Measurements from ENCODE around the gene GADL1.

The GADL1 gene

GRCh38 chr3:30918761-30919160 lies 24.3 kb upstream of the GADL1 start:
- Histone ChIP-seq H3K27ac (ENCODE audit: low read depth, low read length) (no peak overlapping the region), H3K4me1 (ENCODE audit: control insufficient read depth in 5 of 5, insufficient read depth in 5 of 5, low read length in 5 of 5) (no peaks in the 10 kb centered on the region), H3K27me3 (ENCODE audit: control insufficient read depth in 5 of 5, insufficient read depth in 4 of 5, low read length in 5 of 5) (no peaks in the 10 kb centered on the region), H3K9ac (ENCODE audit: low read length in 5 of 5) (no peak overlapping the region), H3K36me3 (ENCODE audit: control insufficient read depth in 5 of 5, insufficient read depth in 5 of 5, low read length in 5 of 5) (no peaks in the 10 kb centered on the region), H3K9me3 (ENCODE audit: control insufficient read depth in 5 of 5, low read length in 5 of 5) (peaks cover 0 to 4% (median 0%) of the 10 kb centered on the region in 5 donors), H3K4me3 (ENCODE audit: low read depth in 1 of 5, low read length in 5 of 5) (no peak overlapping the region)

GRCh38 chr3:30915782-30916181 lies 21.3 kb upstream of the GADL1 start:
- no peaks in the 10 kb centered on the region for H3K27me3 ChIP-seq (ENCODE audit: control insufficient read depth in 5 of 5, insufficient read depth in 4 of 5, low read length in 5 of 5)
- no peaks in the 10 kb centered on the region for H3K36me3 ChIP-seq (ENCODE audit: control insufficient read depth in 5 of 5, insufficient read depth in 5 of 5, low read length in 5 of 5)
- no peaks in the 10 kb centered on the region for H3K4me1 ChIP-seq (ENCODE audit: control insufficient read depth in 5 of 5, insufficient read depth in 5 of 5, low read length in 5 of 5)
- H3K27ac ChIP-seq (ENCODE audit: low read depth, low read length) = no peak overlapping the region
- no peak overlapping the region for H3K4me3 ChIP-seq (ENCODE audit: low read depth in 1 of 5, low read length in 5 of 5)
- H3K9ac ChIP-seq (ENCODE audit: low read length in 5 of 5) = no peak overlapping the region
- peaks cover 0 to 4% (median 0%) of the 10 kb centered on the region in 5 donors for H3K9me3 ChIP-seq (ENCODE audit: control insufficient read depth in 5 of 5, low read length in 5 of 5)

GRCh38 chr3:30914696-30915095 lies 20.2 kb upstream of the GADL1 start:
- no peaks in the 10 kb centered on the region for H3K9me3 ChIP-seq (ENCODE audit: control insufficient read depth in 5 of 5, low read length in 5 of 5)
- no peak overlapping the region for H3K9ac ChIP-seq (ENCODE audit: low read length in 5 of 5)
- no peak overlapping the region for H3K4me3 ChIP-seq (ENCODE audit: low read depth in 1 of 5, low read length in 5 of 5)
- no peak overlapping the region for H3K27ac ChIP-seq (ENCODE audit: low read depth, low read length)
- H3K4me1 ChIP-seq (ENCODE audit: control insufficient read depth in 5 of 5, insufficient read depth in 5 of 5, low read length in 5 of 5) = no peaks in the 10 kb centered on the region
- H3K27me3 ChIP-seq (ENCODE audit: control insufficient read depth in 5 of 5, insufficient read depth in 4 of 5, low read length in 5 of 5) = no peaks in the 10 kb centered on the region
- H3K36me3 ChIP-seq (ENCODE audit: control insufficient read depth in 5 of 5, insufficient read depth in 5 of 5, low read length in 5 of 5) = no peaks in the 10 kb centered on the region

- no peak overlapping the region for H3K4me3 ChIP-seq (ENCODE audit: low read depth in 1 of 5, low read length in 5 of 5)
- no peaks in the 10 kb centered on the region for H3K9me3 ChIP-seq (ENCODE audit: control insufficient read depth in 5 of 5, low read length in 5 of 5)
- no peak overlapping the region for H3K9ac ChIP-seq (ENCODE audit: low read length in 5 of 5)
- H3K27ac ChIP-seq (ENCODE audit: low read depth, low read length) = no peak overlapping the region
- no peaks in the 10 kb centered on the region for H3K36me3 ChIP-seq (ENCODE audit: control insufficient read depth in 5 of 5, insufficient read depth in 5 of 5, low read length in 5 of 5)
- H3K27me3 ChIP-seq (ENCODE audit: control insufficient read depth in 5 of 5, insufficient read depth in 4 of 5, low read length in 5 of 5) = no peaks in the 10 kb centered on the region
- H3K4me1 ChIP-seq (ENCODE audit: control insufficient read depth in 5 of 5, insufficient read depth in 5 of 5, low read length in 5 of 5) = no peaks in the 10 kb centered on the region
These were observed 18.7 kb upstream of the GADL1 start for GRCh38 chr3:30913176-30913575.

GRCh38 chr3:30912301-30912700 lies 17.8 kb upstream of the GADL1 start:
- H3K27ac ChIP-seq (ENCODE audit: low read depth, low read length) = no peak overlapping the region
- no peaks in the 10 kb centered on the region for H3K9me3 ChIP-seq (ENCODE audit: control insufficient read depth in 5 of 5, low read length in 5 of 5)
- no peak overlapping the region for H3K4me3 ChIP-seq (ENCODE audit: low read depth in 1 of 5, low read length in 5 of 5)
- H3K27me3 ChIP-seq (ENCODE audit: control insufficient read depth in 5 of 5, insufficient read depth in 4 of 5, low read length in 5 of 5) = no peaks in the 10 kb centered on the region
- no peaks in the 10 kb centered on the region for H3K4me1 ChIP-seq (ENCODE audit: control insufficient read depth in 5 of 5, insufficient read depth in 5 of 5, low read length in 5 of 5)
- H3K9ac ChIP-seq (ENCODE audit: low read length in 5 of 5) = no peak overlapping the region
- H3K36me3 ChIP-seq (ENCODE audit: control insufficient read depth in 5 of 5, insufficient read depth in 5 of 5, low read length in 5 of 5) = no peaks in the 10 kb centered on the region

DNA sequence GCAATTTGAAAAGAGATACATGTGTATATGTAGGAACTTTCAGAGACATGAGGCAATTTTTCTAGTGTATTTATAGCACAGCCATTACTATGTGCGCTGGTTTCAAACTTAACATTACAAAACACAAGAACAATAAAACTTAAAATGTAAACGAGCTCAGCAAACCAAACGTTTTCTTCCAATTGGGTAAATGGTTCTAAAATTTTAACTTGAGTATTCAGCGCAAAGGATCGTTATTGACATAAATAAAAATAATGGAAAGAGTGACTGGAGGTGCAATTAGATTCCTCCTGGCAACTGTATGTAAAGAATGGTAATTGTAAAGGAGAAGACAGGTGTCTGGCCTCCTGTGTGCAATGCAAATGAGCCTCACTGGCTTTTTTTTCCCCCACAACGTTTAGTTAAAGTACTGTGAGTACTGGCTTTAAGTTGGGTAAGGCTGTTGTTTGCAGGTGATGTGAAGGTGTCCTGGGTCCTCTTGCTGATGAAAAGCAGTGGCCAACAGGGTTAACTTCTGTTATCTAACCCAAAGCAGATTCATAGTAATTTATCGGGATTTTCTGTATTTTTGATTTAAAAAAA lies 14.1 kb upstream of the GADL1 start:
- no peaks in the 10 kb centered on the region for H3K36me3 ChIP-seq (ENCODE audit: control insufficient read depth in 5 of 5, insufficient read depth in 5 of 5, low read length in 5 of 5)
- H3K9ac ChIP-seq (ENCODE audit: low read length in 5 of 5) = no peak overlapping the region
- no peak overlapping the region for H3K27ac ChIP-seq (ENCODE audit: low read depth, low read length)
- no peaks in the 10 kb centered on the region for H3K9me3 ChIP-seq (ENCODE audit: control insufficient read depth in 5 of 5, low read length in 5 of 5)
- no peak overlapping the region for H3K4me3 ChIP-seq (ENCODE audit: low read depth in 1 of 5, low read length in 5 of 5)
- H3K4me1 ChIP-seq (ENCODE audit: control insufficient read depth in 5 of 5, insufficient read depth in 5 of 5, low read length in 5 of 5) = no peaks in the 10 kb centered on the region
- H3K27me3 ChIP-seq (ENCODE audit: control insufficient read depth in 5 of 5, insufficient read depth in 4 of 5, low read length in 5 of 5) = no peaks in the 10 kb centered on the region

DNA sequence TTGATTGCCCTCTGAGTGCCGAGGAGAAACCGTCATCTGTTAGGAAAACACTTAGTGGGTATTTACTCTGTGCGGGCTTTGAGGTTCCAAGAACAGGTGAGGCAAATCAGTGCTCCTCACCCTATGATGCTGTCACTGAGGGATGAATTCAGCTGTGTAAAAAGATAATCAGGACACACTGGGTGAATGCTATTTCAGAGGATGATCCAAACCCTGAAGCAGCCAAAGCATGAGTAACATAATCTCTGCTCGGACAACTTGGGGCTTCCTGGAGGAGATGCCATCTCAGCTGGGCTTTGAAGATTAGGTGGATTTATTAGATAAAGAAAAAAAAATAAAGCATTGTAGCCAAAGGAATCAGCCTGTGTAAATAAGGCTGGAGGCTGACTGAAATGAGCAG lies 10.5 kb upstream of the GADL1 start:
- no peaks in the 10 kb centered on the region for H3K27me3 ChIP-seq (ENCODE audit: control insufficient read depth in 5 of 5, insufficient read depth in 4 of 5, low read length in 5 of 5)
- H3K9ac ChIP-seq (ENCODE audit: low read length in 5 of 5) = no peak overlapping the region
- no peaks in the 10 kb centered on the region for H3K36me3 ChIP-seq (ENCODE audit: control insufficient read depth in 5 of 5, insufficient read depth in 5 of 5, low read length in 5 of 5)
- H3K4me1 ChIP-seq (ENCODE audit: control insufficient read depth in 5 of 5, insufficient read depth in 5 of 5, low read length in 5 of 5) = no peaks in the 10 kb centered on the region
- H3K4me3 ChIP-seq (ENCODE audit: low read depth in 1 of 5, low read length in 5 of 5) = no peak overlapping the region
- H3K9me3 ChIP-seq (ENCODE audit: control insufficient read depth in 5 of 5, low read length in 5 of 5) = no peaks in the 10 kb centered on the region
- no peak overlapping the region for H3K27ac ChIP-seq (ENCODE audit: low read depth, low read length)

DNA sequence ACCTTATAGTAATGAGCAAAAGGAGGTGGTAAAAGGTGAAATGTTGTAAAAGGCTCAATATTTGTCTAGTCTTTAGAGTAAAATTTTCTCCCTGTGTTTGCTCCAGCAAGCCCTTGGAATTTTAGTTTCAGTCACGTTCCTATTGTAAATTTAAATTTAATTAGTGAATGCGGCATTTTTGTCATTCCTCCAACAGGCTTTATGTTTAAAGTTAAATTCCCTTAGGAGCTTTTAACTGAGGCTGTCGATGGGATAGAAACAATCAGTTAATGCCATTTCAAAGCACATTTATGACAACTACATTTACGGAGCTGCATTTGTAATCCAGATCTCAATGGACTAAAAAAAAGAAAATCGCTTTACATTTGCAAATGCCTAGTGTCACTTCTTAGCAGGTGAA lies 868 bp upstream of the GADL1 start:
- H3K27me3 ChIP-seq (ENCODE audit: control insufficient read depth in 5 of 5, insufficient read depth in 4 of 5, low read length in 5 of 5) = peaks cover 0 to 9% (median 8%) of the 10 kb centered on the region in 5 donors
- no peak overlapping the region for H3K4me3 ChIP-seq (ENCODE audit: low read depth in 1 of 5, low read length in 5 of 5)
- no peak overlapping the region for H3K9ac ChIP-seq (ENCODE audit: low read length in 5 of 5)
- peaks cover 0 to 12% (median 12%) of the 10 kb centered on the region in 5 donors for H3K4me1 ChIP-seq (ENCODE audit: control insufficient read depth in 5 of 5, insufficient read depth in 5 of 5, low read length in 5 of 5)
- no peak overlapping the region for H3K27ac ChIP-seq (ENCODE audit: low read depth, low read length)
- no peaks in the 10 kb centered on the region for H3K9me3 ChIP-seq (ENCODE audit: control insufficient read depth in 5 of 5, low read length in 5 of 5)
- H3K36me3 ChIP-seq (ENCODE audit: control insufficient read depth in 5 of 5, insufficient read depth in 5 of 5, low read length in 5 of 5) = no peaks in the 10 kb centered on the region

DNA sequence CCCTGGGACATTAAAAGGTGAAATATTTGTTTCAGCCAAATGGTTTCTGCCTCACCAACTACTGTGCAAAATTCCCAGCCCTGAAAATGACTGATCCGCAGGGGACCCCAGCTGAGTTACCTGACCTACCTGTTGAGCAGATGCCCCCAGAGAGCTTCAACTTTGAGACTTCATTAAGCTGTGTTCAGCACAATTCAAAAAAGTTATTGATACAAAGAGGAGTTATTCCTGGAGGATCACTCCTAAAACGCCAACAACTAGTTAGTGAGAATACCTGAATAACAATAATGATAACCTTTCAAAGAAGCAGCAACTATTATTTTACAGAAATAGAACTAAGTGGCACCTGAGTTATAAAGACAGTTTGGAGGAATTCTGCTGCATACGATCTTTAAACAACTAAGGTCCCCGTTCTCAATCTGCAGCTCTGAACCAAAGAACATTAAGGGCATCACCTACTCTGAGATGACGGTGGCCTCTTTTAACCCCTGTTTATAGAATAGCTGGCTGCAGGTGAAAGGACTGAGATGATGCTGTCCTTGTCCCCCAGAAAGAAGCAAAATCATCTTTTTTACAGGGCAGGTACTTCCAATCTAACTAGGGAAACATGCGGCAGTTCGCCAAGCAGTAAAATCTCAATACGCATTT lies 659 bp downstream of the GADL1 start:
- H3K27ac ChIP-seq (ENCODE audit: low read depth, low read length) = no peak overlapping the region
- peaks cover 0 to 12% (median 12%) of the 10 kb centered on the region in 5 donors for H3K4me1 ChIP-seq (ENCODE audit: control insufficient read depth in 5 of 5, insufficient read depth in 5 of 5, low read length in 5 of 5)
- no peaks in the 10 kb centered on the region for H3K9me3 ChIP-seq (ENCODE audit: control insufficient read depth in 5 of 5, low read length in 5 of 5)
- peak overlapping the region; percentile 66 to 72 (median 69) for H3K4me3 ChIP-seq (ENCODE audit: low read depth in 1 of 5, low read length in 5 of 5)
- peaks cover 0 to 9% (median 8%) of the 10 kb centered on the region in 5 donors for H3K27me3 ChIP-seq (ENCODE audit: control insufficient read depth in 5 of 5, insufficient read depth in 4 of 5, low read length in 5 of 5)
- no peaks in the 10 kb centered on the region for H3K36me3 ChIP-seq (ENCODE audit: control insufficient read depth in 5 of 5, insufficient read depth in 5 of 5, low read length in 5 of 5)
- no peak overlapping the region for H3K9ac ChIP-seq (ENCODE audit: low read length in 5 of 5)

GRCh38 chr3:30890907-30891306 lies 3.6 kb downstream of the GADL1 start:
- H3K36me3 ChIP-seq (ENCODE audit: control insufficient read depth in 5 of 5, insufficient read depth in 5 of 5, low read length in 5 of 5) = no peaks in the 10 kb centered on the region

More at GRCh38 chr3:30890907-30891306, 3.6 kb downstream of the GADL1 start:
- Histone ChIP-seq H3K27ac (ENCODE audit: low read depth, low read length) (no peak overlapping the region), H3K27me3 (ENCODE audit: control insufficient read depth in 5 of 5, insufficient read depth in 4 of 5, low read length in 5 of 5) (peaks cover 0 to 9% (median 8%) of the 10 kb centered on the region in 5 donors), H3K9me3 (ENCODE audit: control insufficient read depth in 5 of 5, low read length in 5 of 5) (no peaks in the 10 kb centered on the region), H3K9ac (ENCODE audit: low read length in 5 of 5) (no peak overlapping the region), H3K4me3 (ENCODE audit: low read depth in 1 of 5, low read length in 5 of 5) (no peak overlapping the region), H3K4me1 (ENCODE audit: control insufficient read depth in 5 of 5, insufficient read depth in 5 of 5, low read length in 5 of 5) (peaks cover 0 to 12% (median 12%) of the 10 kb centered on the region in 5 donors)
